ENCODE results near the gene C2orf92.
A peak's percentile ranks its signal among the peaks of the same experiment; 100 is the strongest.

The C2orf92 gene

GRCh38 chr2:97714084-97714949 lies 44.8 kb downstream of the C2orf92 start:
- DNase-seq (ENCODE audit: low spot score) = no peak

GRCh38 chr2:97714950-97715652 lies 45.6 kb downstream of the C2orf92 start:
- DNase-seq (ENCODE audit: low spot score) = no peak

- DNase-seq (ENCODE audit: low spot score) = no peak
Measured at GRCh38 chr2:97715951-97716694, 46.6 kb downstream of the C2orf92 start.

GRCh38 chr2:97716695-97717612 lies 47.4 kb downstream of the C2orf92 start:
- DNase-seq (ENCODE audit: low spot score) = no peak

- DNase-seq (ENCODE audit: low spot score) = no peak
Measured at GRCh38 chr2:97717613-97717995, 48.1 kb downstream of the C2orf92 start.

- no peak for DNase-seq (ENCODE audit: low spot score)
Measured at GRCh38 chr2:97718051-97718882, 48.8 kb downstream of the C2orf92 start.

- DNase-seq (ENCODE audit: low spot score) = no peak
Measured at GRCh38 chr2:97718942-97719341, 49.4 kb downstream of the C2orf92 start.

- DNase-seq (ENCODE audit: low spot score) = no peak
Measured at GRCh38 chr2:97719362-97720155, 50.0 kb downstream of the C2orf92 start.

- DNase-seq (ENCODE audit: low spot score) = no peak
Measured at GRCh38 chr2:97720746-97721145, 51.2 kb downstream of the C2orf92 start.

- no peak for DNase-seq (ENCODE audit: low spot score)
Measured at GRCh38 chr2:97722227-97722626, 52.7 kb downstream of the C2orf92 start.

- DNase-seq (ENCODE audit: low spot score) = no peak
Measured at GRCh38 chr2:97723156-97724072, 53.9 kb downstream of the C2orf92 start.

GRCh38 chr2:97724073-97724410 lies 54.5 kb downstream of the C2orf92 start:
- no peak for DNase-seq (ENCODE audit: low spot score)

- DNase-seq (ENCODE audit: low spot score) = no peak
Measured at GRCh38 chr2:97724501-97724900, 55.0 kb downstream of the C2orf92 start.

- no peak for DNase-seq (ENCODE audit: low spot score)
Measured at GRCh38 chr2:97724946-97725688, 55.6 kb downstream of the C2orf92 start.

- no peak for DNase-seq (ENCODE audit: low spot score)
Measured at GRCh38 chr2:97726261-97727064, 57.0 kb downstream of the C2orf92 start.

- no peak for DNase-seq (ENCODE audit: low spot score)
Measured at GRCh38 chr2:97727296-97727695, 57.8 kb downstream of the C2orf92 start.

GRCh38 chr2:97728091-97728731 lies 58.7 kb downstream of the C2orf92 start:
- peak; percentile 41 for DNase-seq (ENCODE audit: low spot score)

Data from AG08396 (cell line).